Testis (tissue), 3 donors: ENCODE data around the gene PYGO1. TPM values are rescaled to one million over a fixed set of nuclear protein-coding genes. Genes with fewer than 3 reads are reported as not detected.
A peak's percentile ranks its signal among the peaks of the same experiment; 100 is the strongest.
"Not testable (repeated sequence)": the region's sequence is repeated elsewhere in the genome, so short reads cannot be mapped to it uniquely, and the experiment has no call there.

Experiments used
- DNase-seq: peaks from one replicate; pipeline ENCODE4 v3.0.0-alpha.2; 2019
- H3K27ac ChIP-seq, 2 donors: fragments of 200-600 bp; sonication (generic); one replicate each; pipeline ENCODE4 v1.5.1; 2019
- H3K27me3 ChIP-seq: fragments of 200-600 bp; sonication (generic); one replicate; pipeline ENCODE4 v1.5.1; 2019
- H3K36me3 ChIP-seq: fragments of 200-600 bp; sonication (generic); one replicate; pipeline ENCODE4 v1.5.1; 2017; ENCODE audit warnings: low read depth; ENCODE audit errors: missing control alignments
- H3K4me1 ChIP-seq: fragments of 200-600 bp; sonication (generic); one replicate; pipeline ENCODE4 v1.5.1; 2019
- H3K4me3 ChIP-seq, 2 donors: fragments of 200-600 bp; sonication (generic); one replicate each; pipeline ENCODE4 v1.5.1; 2017 to 2019
- H3K9me3 ChIP-seq: fragments of 200-600 bp; sonication (generic); one replicate; pipeline ENCODE4 v1.5.1; 2017
- CTCF ChIP-seq, 3 experiments: fragments of 450-650 bp in 2 of 3; fragments of 200-600 bp in 1 of 3; sonication (generic) in 1 of 3; IDR thresholded peaks; one replicate each; pipeline ENCODE4 v1.5.1; 2016 to 2019; ENCODE audit warnings: antibody characterized with exemption in 3 of 3, mild to moderate bottlenecking in 2 of 3, moderate library complexity in 1 of 3
- POLR2A ChIP-seq: fragments of 450-650 bp; IDR thresholded peaks from one replicate; pipeline ENCODE4 v1.6.1; 2017; ENCODE audit warnings: antibody characterized with exemption, mild to moderate bottlenecking, moderate library complexity
- WGBS, 2 donors: methylation state at CpG; one replicate each; pipeline ENCODE4 v1.1.5; 2018; 5-methylcytosine and 5-hydroxymethylcytosine counted together
- intact Hi-C: fragments of 100-400 bp; cut with DNase I; formaldehyde crosslinking; loops from one replicate; pipeline ENCODE4 v1.15.1; 2023; ENCODE audit warnings: low total_unique reads
- polyA plus RNA-seq: library from polyadenylated mRNA; stranded (reverse); fragments of 350-450 nt; fragmentation: Illumina TruSeq; extraction: RNeasy Lipid Tissue Mini Kit (QIAGEN cat#74804); gene quantifications from one replicate; pipeline ENCODE4 v1.2.3, GENCODE V29; 2014; ENCODE audit warnings: low read depth, low replicate concordance; ENCODE audit not compliant: insufficient read depth
- total RNA-seq, 2 donors: library from RNA; depleted of rRNA; stranded (reverse); fragments of >200 nt; gene quantifications; one replicate each; pipeline ENCODE4 v1.2.3, GENCODE V29; 2016

The PYGO1 gene
- total and polyA plus RNA-seq, 3 donors from 2014 or later, result 5.4 to 8.6 (median 8.5) TPM

DNA sequence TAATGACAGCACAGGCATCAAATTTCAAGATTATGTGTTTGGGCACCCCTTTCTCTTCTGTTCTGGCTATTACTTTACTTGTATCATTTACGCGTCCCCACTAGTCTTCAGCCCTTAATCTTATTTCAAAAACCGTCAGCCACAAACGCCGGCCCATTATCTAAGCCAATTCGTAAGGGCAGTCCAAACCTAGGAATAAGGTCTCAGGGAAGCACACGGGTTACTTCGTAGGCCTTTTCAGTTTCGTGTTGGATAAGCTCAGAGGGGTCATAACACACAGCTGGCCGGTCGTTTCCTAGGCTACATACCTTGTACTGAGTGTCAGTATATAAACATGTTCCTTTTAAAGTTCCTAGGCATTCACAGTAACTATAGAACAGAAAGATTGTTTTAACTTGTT lies 75.0 kb downstream of the PYGO1 start:
- H3K36me3 ChIP-seq, result no peaks in the 10 kb centered on the region
- no peaks in the 10 kb centered on the region for H3K9me3 ChIP-seq
- no peak overlapping the region for H3K27ac ChIP-seq
- TF ChIP-seq CTCF (IDR thresholded peaks at IDR 0.05), result no peak
- TF ChIP-seq POLR2A, result no peak
- intact Hi-C loops, result no loop called here
- DNase-seq, result no peak
- 60 to 63% methylated on average over 11 of the region's 11 CpGs for WGBS, 2 donors
- H3K4me3 ChIP-seq, result no peak overlapping the region
- no peaks in the 10 kb centered on the region for H3K27me3 ChIP-seq
- no peaks in the 10 kb centered on the region for H3K4me1 ChIP-seq

DNA sequence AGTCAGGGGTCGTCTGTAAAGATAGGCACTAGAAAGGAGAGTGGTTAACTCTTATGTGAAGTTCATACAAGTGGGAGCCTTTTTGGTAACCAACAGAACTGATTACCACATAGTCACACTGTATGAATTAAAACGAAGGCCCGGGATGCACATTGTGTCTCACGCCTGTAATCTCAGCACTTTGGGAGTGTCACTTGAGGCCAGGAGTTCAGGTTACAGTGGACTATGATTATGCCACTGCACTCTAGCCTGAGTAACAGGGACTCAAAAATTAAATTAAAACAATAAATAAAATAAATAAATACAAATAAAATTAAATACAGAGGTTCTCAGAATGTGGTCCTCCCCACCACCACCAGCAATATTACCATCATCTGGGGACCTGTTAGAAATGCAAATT lies 80.6 kb downstream of the PYGO1 start:
- 85 to 87% methylated on average over 4 of the region's 4 CpGs for WGBS, 2 donors
- Histone ChIP-seq H3K4me3 (no peak overlapping the region), H3K27ac (no peak overlapping the region), H3K27me3 (no peaks in the 10 kb centered on the region), H3K36me3 (no peaks in the 10 kb centered on the region), H3K9me3 (no peaks in the 10 kb centered on the region), H3K4me1 (no peaks in the 10 kb centered on the region)
- DNase-seq, result no peak
- intact Hi-C loops, result no loop called here
- no peak for TF ChIP-seq POLR2A
- TF ChIP-seq CTCF (IDR thresholded peaks at IDR 0.05), result no peak

GRCh38 chr15:55505407-55505806 lies 82.7 kb downstream of the PYGO1 start:
- H3K4me1 ChIP-seq, H3K4me3 ChIP-seq, H3K36me3 ChIP-seq, DNase-seq, H3K27ac ChIP-seq, H3K9me3 ChIP-seq, H3K27me3 ChIP-seq, intact Hi-C loops: not testable (repeated sequence)
- 74 to 75% methylated on average over 5 of the region's 5 CpGs for WGBS, 2 donors

GRCh38 chr15:55499151-55499550 lies 89.0 kb downstream of the PYGO1 start:
- no peak for TF ChIP-seq CTCF (IDR thresholded peaks at IDR 0.05)
- TF ChIP-seq POLR2A, result no peak
- Histone ChIP-seq H3K27ac (no peak overlapping the region), H3K36me3 (no peaks in the 10 kb centered on the region), H3K4me1 (no peaks in the 10 kb centered on the region), H3K27me3 (no peaks in the 10 kb centered on the region), H3K9me3 (no peaks in the 10 kb centered on the region), H3K4me3 (peak overlapping the region; percentile 53 to 71)
- intact Hi-C loops, result no loop called here
- WGBS, 2 donors, result 52 to 69% methylated on average over 7 of the region's 7 CpGs
- peak; percentile 26 for DNase-seq

- H3K27ac ChIP-seq, H3K36me3 ChIP-seq, H3K27me3 ChIP-seq, H3K9me3 ChIP-seq, H3K4me1 ChIP-seq, intact Hi-C loops: not testable (repeated sequence)
- DNase-seq, result peak; percentile 93
- 9 to 10% methylated on average over 45 to 48 of the region's 55 CpGs for WGBS, 2 donors
- H3K4me3 ChIP-seq, result peak overlapping the region; percentile 53 to 71
Measured at GRCh38 chr15:55498109-55498938, 89.8 kb downstream of the PYGO1 start.

DNA sequence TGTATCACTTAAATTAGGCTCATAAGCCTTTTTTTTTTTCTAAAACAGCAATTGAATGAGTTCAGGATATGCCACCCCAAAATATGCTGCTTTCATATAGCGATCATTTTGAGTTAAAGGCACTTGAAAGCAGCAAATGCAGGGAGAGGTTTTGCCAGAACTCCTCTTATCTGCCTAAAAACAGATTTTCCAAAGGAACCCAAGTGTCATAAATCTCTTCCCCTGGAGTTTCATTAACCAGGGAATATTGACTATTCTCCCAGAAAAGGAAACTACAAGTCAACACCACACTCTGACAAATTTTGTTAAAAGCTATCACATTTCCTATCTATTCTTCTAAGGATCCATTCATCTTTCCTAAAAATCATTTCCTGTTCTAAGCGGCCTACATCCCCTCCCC lies 91.4 kb downstream of the PYGO1 start:
- H3K27ac ChIP-seq, result no peak overlapping the region
- no peaks in the 10 kb centered on the region for H3K9me3 ChIP-seq
- 59 to 73% methylated on average over 2 of the region's 2 CpGs for WGBS, 2 donors
- no peak overlapping the region for H3K4me3 ChIP-seq
- H3K36me3 ChIP-seq, result no peaks in the 10 kb centered on the region
- H3K4me1 ChIP-seq, result no peaks in the 10 kb centered on the region
- intact Hi-C loops, result no loop called here
- H3K27me3 ChIP-seq, result no peaks in the 10 kb centered on the region
- TF ChIP-seq POLR2A (no peak), CTCF (IDR thresholded peaks at IDR 0.05) (no peak)
- DNase-seq, result no peak
